HG03565 (cell line): ENCODE measurements around the gene OR2C3.

Experiments
- ATAC-seq: cut with Tn5 transposase; IDR thresholded peaks from one replicate; pipeline ENCODE4 v1.9.1; 2021; ENCODE audit warnings: mild to moderate bottlenecking, moderate library complexity; ENCODE audit not compliant: unreplicated experiment

OR2C3 gene

GRCh38 chr1:247518613-247518891, 17.7 kb downstream of the OR2C3 start:
- no peak for ATAC-seq

GRCh38 chr1:247517795-247518612, 18.2 kb downstream of the OR2C3 start:
- no peak for ATAC-seq

GRCh38 chr1:247506831-247507230, 29.4 kb downstream of the OR2C3 start:
- no peak for ATAC-seq

GRCh38 chr1:247500865-247501264, 35.4 kb downstream of the OR2C3 start:
- ATAC-seq: no peak

- no peak for ATAC-seq
Observed at GRCh38 chr1:247496581-247497285, 39.5 kb downstream of the OR2C3 start.

GRCh38 chr1:247494767-247495166, 41.5 kb downstream of the OR2C3 start:
- peak; percentile 48 for ATAC-seq

GRCh38 chr1:247493106-247493505, 43.1 kb downstream of the OR2C3 start:
- no peak for ATAC-seq

- ATAC-seq: no peak
Observed at GRCh38 chr1:247491328-247491727, 44.9 kb downstream of the OR2C3 start.

- ATAC-seq: peak; percentile 85
Observed at GRCh38 chr1:247487057-247487456, 49.2 kb downstream of the OR2C3 start.

GRCh38 chr1:247482747-247483146, 53.5 kb downstream of the OR2C3 start:
- ATAC-seq: no peak

GRCh38 chr1:247476328-247477058, 59.7 kb downstream of the OR2C3 start:
- ATAC-seq: peak; percentile 35

- no peak for ATAC-seq
Observed at GRCh38 chr1:247475793-247476192, 60.4 kb downstream of the OR2C3 start.
